Neural cell (in vitro differentiated cells): ENCODE measurements around the gene LYPLA2. TPM values are rescaled to one million over a fixed set of nuclear protein-coding genes. Genes with fewer than 3 reads are reported as not detected.
A peak's percentile ranks its signal among the peaks of the same experiment; 100 is the strongest.

Experiments used
- H2AFZ ChIP-seq: fragments of 200-600, 300-800 bp; sonication (generic), shearing (Covaris generic); 2 replicates; pipeline ENCODE4 v1.6.0; 2014; ENCODE audit warnings: low read depth, mild to moderate bottlenecking, antibody characterized with exemption, low read length, moderate library complexity
- H3F3A ChIP-seq: fragments of 200-600 bp; shearing (Covaris generic); 2 replicates; pipeline ENCODE4 v1.6.1; 2016; ENCODE audit warnings: mild to moderate bottlenecking, moderate library complexity, mixed read lengths, antibody characterized with exemption, low read length; ENCODE audit not compliant: insufficient read depth, poor library complexity, severe bottlenecking
- H3K27ac ChIP-seq: fragments of 200-600, 300-800 bp; sonication (generic), shearing (Covaris generic); 2 replicates; pipeline ENCODE4 v1.5.1; 2014; ENCODE audit warnings: mild to moderate bottlenecking, low read length, moderate library complexity
- H3K27me3 ChIP-seq: fragments of 300-800, 200-600 bp; sonication (generic), shearing (Covaris generic); 2 replicates; pipeline ENCODE4 v1.6.0; 2014; ENCODE audit warnings: mild to moderate bottlenecking, low read depth, low read length, moderate library complexity; ENCODE audit not compliant: insufficient read depth
- H3K36me3 ChIP-seq: fragments of 300-800, 200-600 bp; sonication (generic), shearing (Covaris generic); 2 replicates; pipeline ENCODE4 v1.5.1; 2014; ENCODE audit warnings: mild to moderate bottlenecking, antibody characterized with exemption, low read length, moderate library complexity; ENCODE audit not compliant: insufficient read depth
- H3K4me2 ChIP-seq: fragments of 300-800, 200-600 bp; sonication (generic), shearing (Covaris generic); 2 replicates; pipeline ENCODE4 v1.6.0; 2014; ENCODE audit warnings: mild to moderate bottlenecking, low read length
- H3K4me3 ChIP-seq: fragments of 300-800, 200-600 bp; sonication (generic), shearing (Covaris generic); 2 replicates; pipeline ENCODE4 v1.5.1; 2014; ENCODE audit warnings: mild to moderate bottlenecking, low read length, moderate library complexity
- H3K79me2 ChIP-seq: fragments of 200-600 bp; shearing (Covaris generic); replicated peaks from 2 replicates; pipeline ENCODE4 v1.6.0; 2014; ENCODE audit warnings: mild to moderate bottlenecking, low read length, moderate library complexity; ENCODE audit not compliant: insufficient read depth
- H3K9ac ChIP-seq: fragments of 300-800, 200-600 bp; sonication (generic), shearing (Covaris generic); 2 replicates; pipeline ENCODE4 v1.6.1; 2016; ENCODE audit warnings: mild to moderate bottlenecking, low read length, mixed read lengths
- H3K9me2 ChIP-seq: fragments of 200-600 bp; shearing (Covaris generic); 2 replicates; pipeline ENCODE4 v1.6.1; 2016; ENCODE audit warnings: mild to moderate bottlenecking, low read length, mixed read lengths; ENCODE audit not compliant: insufficient read depth
- H3K9me3 ChIP-seq: fragments of 200-600, 300-800 bp; sonication (generic), shearing (Covaris generic); 2 replicates; pipeline ENCODE4 v1.6.1; 2016; ENCODE audit warnings: mild to moderate bottlenecking, mixed run types, low read length, moderate library complexity, mixed read lengths
- H4K20me1 ChIP-seq: fragments of 200-600 bp; shearing (Covaris generic); 2 replicates; pipeline ENCODE4 v1.6.1; 2016; ENCODE audit warnings: mild to moderate bottlenecking, mixed run types; ENCODE audit not compliant: insufficient read depth
- CTCF ChIP-seq: fragments of 450-650 bp; IDR thresholded peaks from 2 replicates; pipeline ENCODE4 v1.5.1; 2014; ENCODE audit warnings: antibody characterized with exemption, mild to moderate bottlenecking, moderate library complexity; ENCODE audit not compliant: poor library complexity, severe bottlenecking
- EP300 ChIP-seq: fragments of 450-650 bp; conservative IDR thresholded peaks from 2 replicates; pipeline ENCODE4 v1.6.1; 2014; ENCODE audit warnings: antibody characterized with exemption, mild to moderate bottlenecking, moderate library complexity; ENCODE audit not compliant: poor library complexity, severe bottlenecking
- EZH2 ChIP-seq: fragments of 200-600, 300-800 bp; shearing (Covaris generic), sonication (generic); IDR thresholded peaks from 2 replicates; pipeline ENCODE4 v1.6.1; 2014; ENCODE audit warnings: antibody characterized with exemption, low read length, borderline replicate concordance, mild to moderate bottlenecking; ENCODE audit not compliant: insufficient read depth, poor library complexity, severe bottlenecking
- MXI1 ChIP-seq: fragments of 450-650 bp; conservative IDR thresholded peaks from 2 replicates; pipeline ENCODE4 v1.6.1; 2014; ENCODE audit warnings: antibody characterized with exemption, mild to moderate bottlenecking; ENCODE audit not compliant: poor library complexity, severe bottlenecking
- POLR2AphosphoS5 ChIP-seq: IDR thresholded peaks from 2 replicates; pipeline ENCODE4 v1.6.1; 2012
- RAD21 ChIP-seq: fragments of 450-650 bp; conservative IDR thresholded peaks from 2 replicates; pipeline ENCODE4 v1.6.1; 2014; ENCODE audit warnings: antibody characterized with exemption, mild to moderate bottlenecking, moderate library complexity
- REST ChIP-seq: IDR thresholded peaks from 2 replicates; pipeline ENCODE4 v1.6.1; 2012; ENCODE audit warnings: borderline replicate concordance
- SMC3 ChIP-seq: fragments of 450-650 bp; conservative IDR thresholded peaks from 2 replicates; pipeline ENCODE4 v1.6.1; 2014; ENCODE audit warnings: antibody characterized with exemption, mild to moderate bottlenecking, moderate library complexity; ENCODE audit not compliant: poor library complexity
- TAF1 ChIP-seq: IDR thresholded peaks from 2 replicates; pipeline ENCODE4 v1.6.1; 2012; ENCODE audit warnings: low read depth
- polyA plus RNA-seq: library from polyadenylated mRNA; depleted of rRNA; stranded (reverse); fragments of >200 nt; gene quantifications from 2 replicates; pipeline ENCODE4 v1.2.3, GENCODE V29; 2014

LYPLA2 gene
- polyA plus RNA-seq, 1 donor from 2014 or later = 107 TPM

- Histone ChIP-seq H3K9me3 (no peaks in the 10 kb centered on the region), H3F3A (no peaks in the 10 kb centered on the region), H3K4me2 (peak overlapping the region; percentile 88), H3K9ac (peak overlapping the region; percentile 91), H4K20me1 (no peaks in the 10 kb centered on the region), H2AFZ (peak overlapping the region; percentile 93), H3K36me3 (no peaks in the 10 kb centered on the region), H3K27ac (peak overlapping the region; percentile 84), H3K4me3 (peak overlapping the region; percentile 89), H3K9me2 (no peaks in the 10 kb centered on the region), H3K79me2 (no peaks in the 10 kb centered on the region), H3K27me3 (no peaks in the 10 kb centered on the region)
- TF ChIP-seq CTCF (no peak), MXI1 (no peak), EZH2 (no peak), SMC3 (no peak), POLR2AphosphoS5 (no peak), EP300 (no peak), RAD21 (no peak)
These were observed 33.7 kb downstream of the LYPLA2 start for GRCh38 chr1:23824711-23825075.

- Histone ChIP-seq H3K4me3 (peak within 1 kb of the TSS; percentile 89), H3K9ac (peak within 1 kb of the TSS; percentile 91), H3K9me3 (no peaks in the 10 kb centered on the region), H3F3A (no peaks in the 10 kb centered on the region), H3K4me2 (peak within 1 kb of the TSS; percentile 88), H3K27me3 (no peaks in the 10 kb centered on the region), H2AFZ (peak within 1 kb of the TSS; percentile 93), H3K27ac (peak within 1 kb of the TSS; percentile 84), H3K9me2 (no peaks in the 10 kb centered on the region), H4K20me1 (no peaks in the 10 kb centered on the region), H3K79me2 (no peaks in the 10 kb centered on the region), H3K36me3 (no peaks in the 10 kb centered on the region)
- TF ChIP-seq EZH2 = no peak
- no peak for TF ChIP-seq EP300
- TF ChIP-seq RAD21 = no peak
- no peak for TF ChIP-seq SMC3
- peak; percentile 97 for TF ChIP-seq POLR2AphosphoS5
- no peak for TF ChIP-seq CTCF
- peak; percentile 76 for TF ChIP-seq MXI1
- peak; percentile 91 for TF ChIP-seq REST
- peak; percentile 96 for TF ChIP-seq TAF1
These were observed 34.3 kb downstream of the LYPLA2 start, which contains the start of gene HMGCL for GRCh38 chr1:23825076-23825761. TSS of gene HMGCL (minus strand) at chr1:23825429. CDS start at chr1:23825415, 14 bp downstream.
